GM21528 (cell line): ENCODE results near the gene LRRC4.

ENCODE experiments used
- ATAC-seq: cut with Tn5 transposase; IDR thresholded peaks from one replicate; pipeline ENCODE4 v1.9.1; 2021; ENCODE audit warnings: mild to moderate bottlenecking, moderate library complexity; ENCODE audit not compliant: unreplicated experiment, low FRiP score

Gene LRRC4

DNA sequence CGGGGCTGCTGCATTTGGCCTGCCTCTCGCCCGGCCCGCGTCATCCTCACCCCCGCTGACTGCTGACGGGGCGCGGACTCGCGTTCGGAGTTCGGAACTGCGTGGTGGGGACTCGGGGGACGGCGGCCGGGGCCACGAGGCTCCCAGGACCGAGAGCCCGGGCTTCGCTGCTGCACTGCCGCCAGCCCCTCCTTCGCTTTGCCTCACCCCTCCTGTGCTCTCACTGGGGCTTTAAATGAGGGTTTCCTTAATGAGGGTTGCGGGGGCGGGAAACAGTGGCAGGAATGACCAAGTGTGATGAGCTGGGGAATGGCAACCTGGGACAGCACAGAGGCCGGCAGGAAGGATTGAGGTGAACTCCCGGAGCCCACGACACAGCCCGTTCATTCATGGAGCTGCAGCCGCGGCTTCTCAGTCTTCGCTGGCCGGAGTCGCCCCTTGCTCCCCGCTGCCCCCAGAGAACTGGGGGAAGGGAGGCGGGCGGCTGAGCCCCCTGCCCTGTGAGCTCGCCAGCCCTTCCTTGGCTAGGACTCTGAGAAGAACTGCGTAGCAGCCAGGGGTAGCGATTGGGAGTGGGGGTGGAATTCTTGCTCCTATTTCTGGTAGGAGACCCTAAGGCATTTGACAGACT lies 1.5 kb upstream of the LRRC4 start:
- ATAC-seq, result no peak

GRCh38 chr7:128031901-128032604 lies 816 bp upstream of the LRRC4 start:
- ATAC-seq, result peak; percentile 56

DNA sequence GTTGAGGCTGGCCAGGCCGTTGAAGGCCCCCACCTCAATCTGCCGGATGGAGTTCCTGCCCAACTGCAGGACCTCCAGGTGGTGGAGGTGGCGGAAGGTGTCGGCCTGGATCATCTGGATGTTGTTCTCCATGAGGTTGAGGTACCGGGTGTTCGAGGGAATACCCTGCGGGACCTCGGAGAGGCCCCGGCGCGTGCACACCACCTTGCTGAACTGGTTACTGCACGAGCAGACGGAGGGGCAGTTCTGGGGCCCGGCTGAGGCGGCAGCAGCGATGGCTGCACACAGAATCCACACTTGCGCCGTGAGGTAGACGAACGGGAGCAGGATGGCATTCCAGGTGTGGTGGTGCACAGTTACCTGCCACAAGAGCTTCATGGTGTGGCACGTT lies 979 bp downstream of the LRRC4 start:
- ATAC-seq, result no peak

DNA sequence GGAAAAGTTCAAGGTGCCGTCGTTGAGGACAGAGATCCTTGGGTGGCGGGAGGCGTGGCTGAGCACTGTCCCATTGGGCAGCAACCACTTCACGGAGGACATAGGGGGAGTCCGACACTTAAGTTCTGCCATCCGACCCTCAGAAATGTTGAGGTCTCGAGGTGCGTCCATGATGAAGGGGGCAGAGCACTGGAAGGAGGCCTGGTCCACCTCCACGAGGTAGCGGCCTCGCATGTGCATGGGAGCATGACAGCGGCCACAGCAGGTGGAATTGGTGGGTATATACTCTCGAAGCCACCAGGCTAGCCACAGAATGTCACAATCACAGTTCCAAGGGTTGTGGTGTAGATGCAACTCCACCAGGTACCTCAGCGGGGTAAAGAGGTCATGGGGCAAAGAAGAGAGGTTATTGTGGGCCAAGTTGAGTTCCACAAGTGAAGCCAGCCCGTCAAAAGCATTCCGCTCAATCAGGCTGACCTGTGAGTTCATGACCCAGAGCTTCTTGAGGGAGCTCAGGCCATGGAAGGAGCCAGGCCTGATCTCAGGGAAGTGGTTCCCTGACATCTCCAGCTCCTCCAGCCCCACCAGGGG lies 1.7 kb downstream of the LRRC4 start:
- no peak for ATAC-seq

GRCh38 chr7:128027485-128027980 lies 3.7 kb downstream of the LRRC4 start:
- ATAC-seq, result no peak

DNA sequence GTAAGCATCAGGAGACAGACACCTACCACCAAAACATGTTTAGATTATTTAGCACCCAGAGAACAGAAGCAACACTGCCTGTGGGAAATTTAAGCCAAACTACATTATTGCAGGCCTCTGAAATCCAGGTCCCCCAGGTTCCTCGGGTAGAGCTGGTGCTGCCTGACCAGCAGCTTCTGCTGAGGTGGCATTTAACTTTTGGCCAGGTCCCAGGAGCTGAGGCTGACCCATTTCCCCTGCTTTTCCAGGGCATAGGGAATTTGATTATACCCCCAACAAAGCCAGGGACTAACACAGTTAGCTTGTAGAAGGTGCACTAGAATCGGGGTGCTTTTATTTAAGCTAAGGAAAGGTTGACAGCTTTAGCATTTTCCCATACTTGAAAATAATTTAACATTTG lies 4.7 kb downstream of the LRRC4 start:
- ATAC-seq, result no peak

DNA sequence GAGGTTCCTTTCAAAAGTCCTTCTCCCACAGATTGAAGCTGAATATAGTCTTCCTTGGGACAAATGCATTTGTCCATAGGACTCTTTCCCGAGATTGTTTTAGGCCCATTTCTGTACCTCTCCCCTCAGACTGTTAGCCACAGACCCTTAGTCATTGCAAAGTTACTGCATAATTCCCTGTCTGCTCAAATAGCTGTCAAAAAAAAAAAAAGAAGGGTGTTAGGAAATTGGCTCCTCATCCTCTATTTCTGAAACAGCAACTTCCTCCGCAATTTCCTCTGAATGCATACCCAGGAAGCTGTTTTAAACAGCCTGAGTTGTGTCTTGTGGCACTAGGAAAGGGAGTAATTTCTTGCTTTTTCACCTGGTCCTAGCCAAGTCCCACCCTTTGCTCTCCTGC lies 5.4 kb downstream of the LRRC4 start:
- no peak for ATAC-seq

DNA sequence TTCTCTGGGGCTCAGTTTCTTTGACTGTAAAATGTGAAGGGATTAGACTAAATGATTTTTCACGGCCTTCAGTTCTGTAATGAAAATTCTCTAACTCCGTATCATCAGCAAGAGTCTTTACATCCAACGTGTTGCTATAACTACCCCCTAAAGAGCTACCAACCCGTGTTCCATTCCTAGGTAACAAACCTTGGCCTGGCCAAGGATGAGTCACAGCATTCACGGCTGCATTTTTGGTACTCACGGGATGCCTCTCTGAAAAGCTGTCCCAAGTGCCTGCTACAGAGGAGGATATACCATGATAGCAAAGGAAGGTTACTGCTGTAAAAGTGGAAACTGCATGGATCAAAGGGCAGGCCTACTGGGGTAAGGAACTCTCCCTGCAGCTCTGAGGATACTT lies 5.9 kb downstream of the LRRC4 start:
- ATAC-seq, result no peak

GRCh38 chr7:128024151-128024550 lies 7.1 kb downstream of the LRRC4 start:
- ATAC-seq, result no peak

GRCh38 chr7:128022631-128023532 lies 8.4 kb downstream of the LRRC4 start:
- no peak for ATAC-seq

- no peak for ATAC-seq
Observed at GRCh38 chr7:128021366-128021765, 9.9 kb downstream of the LRRC4 start.

- ATAC-seq, result no peak
Observed at GRCh38 chr7:128020159-128020558, 11.1 kb downstream of the LRRC4 start.

- ATAC-seq, result no peak
Observed at GRCh38 chr7:128019288-128019687, 11.9 kb downstream of the LRRC4 start.

- ATAC-seq, result no peak
Observed at GRCh38 chr7:128017862-128018845, 13.1 kb downstream of the LRRC4 start.

DNA sequence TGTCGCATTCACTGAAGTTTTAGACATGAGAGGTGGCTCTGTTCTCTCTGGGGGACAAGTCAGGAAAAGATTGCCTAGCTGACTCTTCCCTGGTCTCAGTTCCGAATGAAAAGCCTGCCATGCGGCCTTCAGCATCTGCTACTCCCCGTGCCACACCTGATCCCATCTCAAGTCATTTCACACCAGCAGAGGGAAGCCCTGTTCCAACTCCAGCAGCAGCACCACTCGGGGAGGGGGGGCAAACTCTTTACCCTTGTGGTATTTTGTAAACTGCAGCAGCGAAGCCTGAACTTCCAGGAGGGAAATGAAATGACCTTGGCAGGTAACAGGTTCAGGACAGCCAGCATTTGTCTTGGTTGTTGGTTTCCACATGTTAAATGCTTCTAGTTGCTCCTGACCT lies 13.8 kb downstream of the LRRC4 start:
- ATAC-seq, result no peak

DNA sequence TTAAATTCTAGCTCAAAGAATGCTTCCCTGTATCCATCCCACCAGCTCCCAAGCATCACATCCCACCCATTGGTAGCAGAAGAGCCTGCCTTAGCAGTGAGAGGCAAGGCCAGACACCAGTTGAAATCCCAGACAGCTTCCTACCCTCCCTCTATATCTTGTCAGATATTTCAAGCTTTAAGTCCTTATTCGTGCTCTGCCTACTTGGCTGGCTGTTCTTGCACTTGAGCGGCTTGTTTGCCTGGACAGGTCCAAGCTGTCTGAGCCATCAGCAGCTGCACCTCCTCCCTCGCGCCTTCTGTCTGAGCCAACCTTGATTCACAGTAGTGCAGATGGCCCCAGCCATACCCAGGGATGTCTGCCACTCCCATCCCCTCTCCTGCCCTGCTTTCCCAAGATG lies 16.4 kb downstream of the LRRC4 start:
- no peak for ATAC-seq

DNA sequence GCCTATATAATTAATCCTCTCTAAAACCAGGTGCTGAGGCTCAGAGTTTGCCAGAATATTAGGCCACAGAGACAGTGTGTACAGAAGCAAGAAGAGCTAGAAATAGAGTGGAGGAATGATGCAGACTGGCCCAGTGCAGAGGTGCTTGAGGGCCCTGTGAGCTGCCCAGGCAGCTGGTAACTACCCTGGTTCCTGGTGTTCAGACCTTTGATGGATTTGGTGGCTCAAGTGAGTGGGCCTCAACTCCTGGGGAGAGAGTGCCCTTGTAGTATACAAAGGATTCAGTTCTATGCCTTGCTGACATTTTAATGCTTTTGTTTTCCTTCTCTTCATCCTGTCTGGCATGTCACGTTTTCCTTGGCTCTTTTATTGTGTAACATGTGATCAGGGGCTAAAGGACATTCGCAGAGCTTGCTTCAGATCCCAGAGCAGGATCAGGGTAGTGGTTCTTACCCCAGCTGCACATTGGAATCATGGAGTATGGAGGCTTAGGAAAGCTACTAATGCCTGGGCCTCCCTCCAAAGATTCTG lies 20.0 kb downstream of the LRRC4 start:
- no peak for ATAC-seq

DNA sequence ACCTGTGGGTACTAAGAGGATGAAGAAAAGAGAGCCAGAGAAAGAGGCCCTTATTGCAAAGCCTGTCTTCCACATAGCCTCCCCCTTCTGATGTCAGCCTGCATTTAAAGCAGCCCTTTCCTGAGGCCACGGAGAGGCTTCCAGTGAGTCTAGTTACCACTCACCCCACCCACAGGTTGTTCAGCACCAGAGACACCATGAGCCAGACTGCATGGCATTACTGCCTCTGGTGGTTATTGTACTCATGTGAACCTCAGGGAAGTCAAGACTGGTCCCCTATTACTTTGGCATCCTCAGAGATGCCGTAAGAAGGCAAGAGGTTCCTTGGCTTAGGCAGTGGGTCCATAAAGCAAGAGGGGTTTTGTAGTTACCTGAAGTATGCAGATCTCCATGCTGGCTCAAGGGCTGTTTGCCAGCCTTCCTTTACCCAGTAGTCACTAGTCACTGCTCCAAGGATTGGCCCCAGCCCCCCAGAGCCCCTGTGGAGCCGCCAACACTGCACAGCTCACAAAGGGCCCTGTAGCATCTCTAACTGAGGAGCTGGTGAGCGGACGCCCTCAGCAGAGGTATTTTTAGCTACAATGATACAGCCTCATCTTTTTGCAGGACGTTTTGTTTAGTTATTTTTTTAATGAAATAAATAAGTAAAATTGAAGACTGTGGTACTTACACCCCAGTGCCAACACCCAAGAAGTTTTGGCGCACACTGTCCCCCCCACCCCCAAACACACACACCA lies 20.7 kb downstream of the LRRC4 start:
- ATAC-seq, result no peak

- no peak for ATAC-seq
Observed at GRCh38 chr7:128008744-128009143, 22.5 kb downstream of the LRRC4 start.
